HEK293T (cell line): ENCODE measurements around the gene HELZ.

Experiments used
- CTBP1 ChIP-seq: fragments of 450-650 bp; IDR thresholded peaks from 2 replicates; pipeline ENCODE4 v1.6.1; 2016; ENCODE audit warnings: borderline replicate concordance
- LEF1 ChIP-seq: fragments of 450-650 bp; IDR thresholded peaks from 2 replicates; pipeline ENCODE4 v1.6.1; 2017; ENCODE audit warnings: mild to moderate bottlenecking, borderline replicate concordance
- NFRKB ChIP-seq: fragments of 450-650 bp; IDR thresholded peaks from 2 replicates; pipeline ENCODE4 v1.6.1; 2016; ENCODE audit warnings: mild to moderate bottlenecking, moderate library complexity

DNA sequence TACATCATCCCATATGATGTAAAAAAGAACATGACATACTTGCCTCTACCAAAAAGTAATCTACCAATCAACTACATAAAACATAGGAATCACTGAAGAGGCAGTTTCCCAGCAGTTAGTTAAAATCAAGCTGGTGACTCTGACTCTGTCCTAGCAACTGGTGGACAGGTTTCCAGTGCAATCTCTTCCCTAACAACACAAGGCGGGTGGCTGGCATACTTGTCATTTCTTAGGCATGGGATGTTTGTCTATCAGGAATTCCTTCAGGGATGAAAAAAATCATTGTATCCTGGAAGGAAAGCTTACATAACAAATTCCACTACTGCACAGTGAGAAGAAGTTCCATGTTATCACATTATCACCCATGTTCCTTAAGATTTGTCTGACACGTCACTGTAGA, 50.9 kb downstream of the HELZ start:
- TF ChIP-seq NFRKB (no peak), CTBP1 (no peak), LEF1 (no peak)
